Prostate gland (tissue), 2 donors: ENCODE data around the gene LANCL2.

Source experiments
- POLR2A ChIP-seq: fragments of 450-650 bp; IDR thresholded peaks from one replicate; pipeline ENCODE4 v1.6.1; 2016; ENCODE audit warnings: antibody characterized with exemption, mild to moderate bottlenecking
- TF ChIP-seq, protein P1 (sequence below), 4 experiments: fragments of 200-600 bp in 2 of 4; fragments of 450-650 bp in 2 of 4; sonication (generic) in 2 of 4; IDR thresholded peaks; 1 replicate in 3 of 4; 2 replicates in 1 of 4; pipeline ENCODE4 v1.5.1; 2016 to 2019; ENCODE audit warnings: antibody characterized with exemption in 4 of 4, mild to moderate bottlenecking in 2 of 4, moderate library complexity in 2 of 4

DNA sequence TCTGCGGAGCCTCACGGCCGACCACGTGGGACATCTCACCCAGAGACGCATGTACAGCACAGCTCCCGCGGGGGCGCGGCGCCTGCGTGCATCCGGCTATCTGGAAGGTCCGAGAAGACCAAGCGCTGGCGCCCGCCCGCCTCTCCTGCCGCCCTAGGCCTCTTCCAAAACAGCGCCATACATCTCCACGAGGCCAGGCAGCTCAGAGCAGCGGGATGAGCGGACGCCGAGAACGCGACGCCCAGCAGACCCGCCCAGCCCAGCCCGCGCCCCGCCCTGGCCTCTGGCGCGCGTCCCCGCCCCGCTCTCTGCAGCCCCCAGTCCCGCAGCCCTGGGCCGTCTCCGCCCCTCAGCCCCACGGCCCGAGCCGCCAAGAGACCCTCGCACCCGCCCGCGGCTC is 20.3 kb upstream of the LANCL2 start:
- TF ChIP-seq POLR2A, result no peak
- TF ChIP-seq, protein P1, sequence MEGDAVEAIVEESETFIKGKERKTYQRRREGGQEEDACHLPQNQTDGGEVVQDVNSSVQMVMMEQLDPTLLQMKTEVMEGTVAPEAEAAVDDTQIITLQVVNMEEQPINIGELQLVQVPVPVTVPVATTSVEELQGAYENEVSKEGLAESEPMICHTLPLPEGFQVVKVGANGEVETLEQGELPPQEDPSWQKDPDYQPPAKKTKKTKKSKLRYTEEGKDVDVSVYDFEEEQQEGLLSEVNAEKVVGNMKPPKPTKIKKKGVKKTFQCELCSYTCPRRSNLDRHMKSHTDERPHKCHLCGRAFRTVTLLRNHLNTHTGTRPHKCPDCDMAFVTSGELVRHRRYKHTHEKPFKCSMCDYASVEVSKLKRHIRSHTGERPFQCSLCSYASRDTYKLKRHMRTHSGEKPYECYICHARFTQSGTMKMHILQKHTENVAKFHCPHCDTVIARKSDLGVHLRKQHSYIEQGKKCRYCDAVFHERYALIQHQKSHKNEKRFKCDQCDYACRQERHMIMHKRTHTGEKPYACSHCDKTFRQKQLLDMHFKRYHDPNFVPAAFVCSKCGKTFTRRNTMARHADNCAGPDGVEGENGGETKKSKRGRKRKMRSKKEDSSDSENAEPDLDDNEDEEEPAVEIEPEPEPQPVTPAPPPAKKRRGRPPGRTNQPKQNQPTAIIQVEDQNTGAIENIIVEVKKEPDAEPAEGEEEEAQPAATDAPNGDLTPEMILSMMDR (IDR thresholded peaks at IDR 0.05), result no peak
